ENCODE data around the gene ARL14EP. TPM values are rescaled to one million over a fixed set of nuclear protein-coding genes. Genes with fewer than 3 reads are reported as not detected.

ARL14EP gene
- total and polyA plus RNA-seq, 2 donors (not counting 3 experiments of a cell fraction or from before 2014, with no cell fraction given), result 9.6 to 16.7 TPM

GRCh38 chr11:30342736-30343166 is 19.8 kb downstream of the ARL14EP start:
- CTCF ChIA-PET, result no interaction called here
- intact Hi-C loops (cut with micrococcal nuclease), result no loop called here
- POLR2A ChIA-PET, result no interaction called here

More at GRCh38 chr11:30342736-30343166, 19.8 kb downstream of the ARL14EP start:
- H4K20me1 ChIP-seq (replicated peaks; ENCODE audit: control insufficient read depth, extremely low read depth, insufficient read depth, low read length), result no peaks in the 10 kb centered on the region
- H3K4me1 ChIP-seq (ENCODE audit: control insufficient read depth, extremely low read depth, insufficient read depth, low read length), result no peaks in the 10 kb centered on the region
- H2AFZ ChIP-seq (ENCODE audit: low read depth, low read length), result no peak overlapping the region
- H3K4me2 ChIP-seq (ENCODE audit: insufficient read depth, low read length), result no peak overlapping the region
- H3K79me2 ChIP-seq (ENCODE audit: control insufficient read depth, insufficient read depth, low read length), result no peaks in the 10 kb centered on the region
- DNase-seq (ENCODE audit: low read depth, low spot score), result no peak
- no peaks in the 10 kb centered on the region for H3K9me1 ChIP-seq (replicated peaks; ENCODE audit: control insufficient read depth, extremely low read depth, insufficient read depth, low read length)
- no peaks in the 10 kb centered on the region for H3K27me3 ChIP-seq (ENCODE audit: control insufficient read depth in 2 of 2, insufficient read depth in 2 of 2, low read length in 2 of 2)
- BruUV-seq (replicated peaks), result no TSS peak
- H3K36me3 ChIP-seq (ENCODE audit: control insufficient read depth in 2 of 2, extremely low read depth in 1 of 2, insufficient read depth in 2 of 2, low read length in 2 of 2), result no peaks in the 10 kb centered on the region
- H3K9ac ChIP-seq (replicated peaks; ENCODE audit: extremely low read depth, insufficient read depth, low read length), result no peak overlapping the region
- no peak for TF ChIP-seq POLR2A (IDR thresholded peaks at IDR 0.05; ENCODE audit: low read depth, low read length)
- TF ChIP-seq MYC (IDR thresholded peaks at IDR 0.05; ENCODE audit: low read depth, low read length), result no peak
- no peak for TF ChIP-seq GATA2 (IDR thresholded peaks at IDR 0.05; ENCODE audit: insufficient read depth, insufficient read length, low read depth, low read length)
- TF ChIP-seq JUN (IDR thresholded peaks at IDR 0.05; ENCODE audit: borderline replicate concordance, insufficient read depth, insufficient read length, low read depth), result no peak
- TF ChIP-seq, protein P1, sequence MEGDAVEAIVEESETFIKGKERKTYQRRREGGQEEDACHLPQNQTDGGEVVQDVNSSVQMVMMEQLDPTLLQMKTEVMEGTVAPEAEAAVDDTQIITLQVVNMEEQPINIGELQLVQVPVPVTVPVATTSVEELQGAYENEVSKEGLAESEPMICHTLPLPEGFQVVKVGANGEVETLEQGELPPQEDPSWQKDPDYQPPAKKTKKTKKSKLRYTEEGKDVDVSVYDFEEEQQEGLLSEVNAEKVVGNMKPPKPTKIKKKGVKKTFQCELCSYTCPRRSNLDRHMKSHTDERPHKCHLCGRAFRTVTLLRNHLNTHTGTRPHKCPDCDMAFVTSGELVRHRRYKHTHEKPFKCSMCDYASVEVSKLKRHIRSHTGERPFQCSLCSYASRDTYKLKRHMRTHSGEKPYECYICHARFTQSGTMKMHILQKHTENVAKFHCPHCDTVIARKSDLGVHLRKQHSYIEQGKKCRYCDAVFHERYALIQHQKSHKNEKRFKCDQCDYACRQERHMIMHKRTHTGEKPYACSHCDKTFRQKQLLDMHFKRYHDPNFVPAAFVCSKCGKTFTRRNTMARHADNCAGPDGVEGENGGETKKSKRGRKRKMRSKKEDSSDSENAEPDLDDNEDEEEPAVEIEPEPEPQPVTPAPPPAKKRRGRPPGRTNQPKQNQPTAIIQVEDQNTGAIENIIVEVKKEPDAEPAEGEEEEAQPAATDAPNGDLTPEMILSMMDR (IDR thresholded peaks at IDR 0.05; ENCODE audit: extremely low read depth in 1 of 2, insufficient read depth in 1 of 2, low read depth in 1 of 2, low read length in 2 of 2), result no peak
- TF ChIP-seq, protein P2, sequence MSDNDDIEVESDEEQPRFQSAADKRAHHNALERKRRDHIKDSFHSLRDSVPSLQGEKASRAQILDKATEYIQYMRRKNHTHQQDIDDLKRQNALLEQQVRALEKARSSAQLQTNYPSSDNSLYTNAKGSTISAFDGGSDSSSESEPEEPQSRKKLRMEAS (IDR thresholded peaks at IDR 0.05; ENCODE audit: insufficient read depth, insufficient read length), result no peak
- no peak for TF ChIP-seq EZH2 (IDR thresholded peaks at IDR 0.05; ENCODE audit: borderline replicate concordance, low read depth, low read length, severe bottlenecking)
- no peak for TF ChIP-seq POLR2AphosphoS5 (IDR thresholded peaks at IDR 0.05; ENCODE audit: insufficient read depth, low read depth, low read length)
- TF ChIP-seq FOS (IDR thresholded peaks at IDR 0.05; ENCODE audit: borderline replicate concordance, insufficient read depth, low read length), result no peak
- H3K27ac ChIP-seq (ENCODE audit: insufficient read depth, low read depth, low read length), result no peak overlapping the region
- H3K9me3 ChIP-seq (replicated peaks; ENCODE audit: control insufficient read depth, insufficient read depth, low read length), result no peaks in the 10 kb centered on the region
- FAIRE-seq, result no peak
- dilution Hi-C loops (cut with MboI; ENCODE audit: extremely low pct_ligation_motif_present, low sequenced_read_pairs), result no loop called here
- H3K4me3 ChIP-seq (replicated peaks in 1 of 3; ENCODE audit: insufficient read depth in 1 of 3, low read depth in 1 of 3, low read length in 3 of 3), result no peak overlapping the region
